GM12865 (cell line): ENCODE data around the gene CRTC1.
A peak's percentile ranks its signal among the peaks of the same experiment; 100 is the strongest.

ENCODE experiments used
- DNase-seq: peaks from one replicate; pipeline ENCODE4 v3.0.0; 2010; ENCODE audit warnings: low read depth
- H3K4me3 ChIP-seq: 2 replicates; pipeline ENCODE4 v1.5.1; 2011; ENCODE audit warnings: mild to moderate bottlenecking, low read depth, low read length, control low read depth
- CTCF ChIP-seq: IDR thresholded peaks from 2 replicates; pipeline ENCODE4 v1.5.1; 2011; ENCODE audit warnings: low read length, control low read depth, low read depth, inconsistent platforms; ENCODE audit not compliant: insufficient read depth; ENCODE audit errors: missing control alignments

The CRTC1 gene

GRCh38 chr19:18700501-18701249, 17.2 kb downstream of the CRTC1 start:
- no peak for TF ChIP-seq CTCF
- DNase-seq: peak; percentile 70
- peak overlapping the region; percentile 49 for H3K4me3 ChIP-seq

GRCh38 chr19:18701250-18701608, 17.7 kb downstream of the CRTC1 start:
- TF ChIP-seq CTCF: no peak
- peak overlapping the region; percentile 49 for H3K4me3 ChIP-seq
- peak; percentile 28 for DNase-seq

GRCh38 chr19:18704054-18704453, 20.6 kb downstream of the CRTC1 start:
- DNase-seq: no peak
- no peak for TF ChIP-seq CTCF
- no peak overlapping the region for H3K4me3 ChIP-seq

- no peak for DNase-seq
- no peak for TF ChIP-seq CTCF
Observed at GRCh38 chr19:18704971-18705370, 21.5 kb downstream of the CRTC1 start.

GRCh38 chr19:18708452-18709231, 25.2 kb downstream of the CRTC1 start:
- DNase-seq: no peak
- H3K4me3 ChIP-seq: no peak overlapping the region
- TF ChIP-seq CTCF: no peak

More at GRCh38 chr19:18704971-18705370, 21.5 kb downstream of the CRTC1 start:
- H3K4me3 ChIP-seq: no peak overlapping the region

- TF ChIP-seq CTCF: no peak
- no peak overlapping the region for H3K4me3 ChIP-seq
- DNase-seq: no peak
Observed at GRCh38 chr19:18709546-18709945, 26.1 kb downstream of the CRTC1 start.
